ENCODE measurements around the gene ZBTB7C.

The ZBTB7C gene

DNA sequence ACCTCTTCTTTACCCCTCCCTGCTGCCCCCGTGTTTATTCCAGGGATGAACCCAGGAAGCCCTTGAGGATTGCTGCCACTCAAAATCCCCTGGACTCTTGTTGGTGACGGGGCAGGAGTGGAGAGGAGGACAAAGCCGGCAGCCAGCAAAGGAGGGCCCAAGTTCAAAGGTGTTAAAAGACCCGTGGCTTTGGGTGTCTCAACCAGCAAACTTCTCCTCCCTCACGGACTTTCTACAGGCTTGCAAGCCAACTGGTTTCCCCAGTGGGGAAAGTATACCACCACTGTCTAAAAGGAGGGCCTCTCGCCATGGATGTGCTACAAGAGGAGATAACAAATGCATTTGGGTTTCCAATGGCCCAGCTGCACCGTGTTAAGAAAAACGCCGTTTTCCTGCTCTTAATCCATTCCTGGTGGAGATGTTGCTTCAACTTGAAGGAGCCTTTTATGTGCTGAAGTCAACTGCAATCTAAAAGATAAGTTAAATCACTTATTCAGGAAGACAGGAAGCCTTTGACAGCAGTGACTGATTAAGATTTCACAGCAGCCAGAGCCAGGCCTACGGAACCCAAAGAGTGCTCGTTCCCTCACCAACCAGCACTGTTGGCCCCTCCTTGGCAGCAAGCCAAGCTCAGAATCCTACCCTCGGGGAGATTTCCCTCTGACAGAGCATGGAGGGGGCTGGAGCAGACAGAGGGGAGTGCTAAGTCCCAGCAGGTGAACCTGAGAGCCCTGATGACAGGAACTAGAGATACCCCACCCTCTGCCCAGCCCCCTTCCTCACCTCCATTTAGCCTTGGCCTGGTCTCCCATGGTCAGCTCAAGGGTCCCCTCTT is 57.8 kb downstream of the ZBTB7C start:
- DNase-seq, result no peak

DNA sequence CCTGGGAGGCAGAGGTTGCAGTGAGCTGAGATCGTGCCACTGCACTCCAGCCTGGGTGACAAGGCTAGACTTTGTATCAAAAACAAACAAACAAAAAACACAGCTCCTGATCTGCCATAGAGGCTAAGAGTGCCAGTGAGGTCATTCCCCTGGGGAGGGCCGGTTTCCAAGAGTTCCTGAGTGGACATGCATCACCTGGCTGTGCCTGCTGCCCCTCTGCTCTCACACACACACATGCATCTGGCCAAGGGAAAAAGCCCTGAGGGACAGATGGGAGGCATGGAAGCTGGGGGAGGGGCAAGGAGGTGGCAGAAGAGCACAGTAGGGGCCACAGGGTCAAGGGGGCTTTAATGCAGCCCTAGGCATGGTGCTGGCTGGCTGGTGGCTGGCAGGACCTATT is 60.4 kb downstream of the ZBTB7C start:
- no peak for DNase-seq

DNA sequence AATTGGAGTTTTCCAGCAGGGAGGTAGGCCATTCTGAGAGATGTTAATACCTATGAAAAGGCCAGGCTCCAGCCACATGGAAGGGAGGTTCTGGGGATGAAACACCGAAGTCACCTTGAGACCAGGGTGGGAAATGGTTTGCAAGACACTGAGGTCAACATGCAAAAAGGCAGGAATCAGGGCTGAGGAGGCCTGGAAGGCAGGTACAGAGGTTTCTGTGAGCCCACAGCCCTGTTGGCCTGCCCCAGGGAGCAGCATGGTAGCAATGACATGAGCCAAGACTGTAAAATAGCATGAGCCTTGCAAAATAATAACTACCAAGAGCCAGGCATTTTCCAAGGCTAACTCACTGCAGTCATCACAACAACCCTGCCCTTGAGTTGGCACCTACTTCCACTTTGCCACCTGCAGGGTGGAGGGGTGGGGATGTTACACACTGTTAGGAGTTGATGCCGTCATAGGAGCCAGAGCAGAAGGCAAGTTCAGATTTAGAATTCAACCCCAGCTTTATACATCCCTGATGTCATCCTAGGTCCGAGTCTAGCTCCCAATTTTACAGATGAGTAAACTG is 61.3 kb downstream of the ZBTB7C start:
- DNase-seq, result no peak

DNA sequence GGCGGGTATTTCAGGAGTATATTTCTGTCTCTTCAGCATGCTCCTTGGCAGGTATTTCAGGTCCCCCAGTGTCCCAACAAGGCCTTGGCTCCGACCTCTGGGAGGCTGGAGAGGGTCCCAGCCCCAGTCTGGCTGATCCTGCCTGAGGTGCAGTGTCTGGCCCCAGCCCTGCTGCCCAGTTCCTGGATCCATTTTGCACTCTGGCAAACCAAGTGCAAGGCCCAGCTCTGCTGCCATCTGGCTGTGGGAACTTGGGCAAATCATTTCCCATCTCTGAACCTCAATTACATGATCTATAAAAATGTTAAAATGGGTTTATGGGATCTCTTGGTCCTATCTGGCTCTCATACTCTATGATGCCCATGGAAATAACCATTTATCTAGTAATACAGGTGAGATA is 63.6 kb downstream of the ZBTB7C start:
- DNase-seq, result peak; percentile 39

DNA sequence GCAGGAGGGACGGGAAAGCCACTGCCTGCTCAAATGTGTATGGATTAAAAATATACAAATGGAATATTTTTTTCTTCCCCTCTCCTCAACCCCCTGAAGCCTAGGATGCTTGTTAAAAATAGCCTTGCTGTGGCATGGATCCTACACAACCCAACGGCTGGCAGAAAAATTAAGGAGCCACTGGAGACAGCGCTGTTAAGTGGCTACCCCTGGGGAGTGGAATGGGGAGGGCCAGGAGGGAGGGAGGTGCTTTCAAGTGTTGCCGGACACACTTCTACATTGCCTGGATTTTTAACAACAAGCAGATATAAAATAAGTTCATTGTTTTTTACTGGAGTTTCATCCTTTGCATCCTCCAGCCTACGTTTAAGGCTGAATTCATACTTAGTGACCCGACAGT is 66.6 kb downstream of the ZBTB7C start:
- DNase-seq, result no peak

DNA sequence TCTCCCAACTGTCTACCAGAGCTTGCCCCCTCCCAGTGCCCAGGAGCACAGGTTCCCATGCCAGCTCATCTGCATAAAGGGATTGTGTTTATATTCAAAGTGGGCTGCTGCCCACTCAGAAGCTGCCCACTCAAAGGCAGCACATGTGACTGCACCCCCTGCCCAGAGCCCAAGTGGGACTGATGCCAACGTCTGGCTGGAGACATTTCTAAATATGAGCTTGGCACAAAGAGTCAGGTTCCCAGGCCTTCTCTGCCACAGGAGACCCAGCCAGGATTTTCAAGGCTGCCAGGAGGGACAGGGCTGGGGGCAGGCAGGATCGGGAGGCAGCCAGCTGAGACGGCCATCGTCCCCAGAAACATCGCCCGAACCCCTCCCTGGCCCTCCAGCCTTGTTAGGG is 67.1 kb downstream of the ZBTB7C start:
- DNase-seq, result no peak

DNA sequence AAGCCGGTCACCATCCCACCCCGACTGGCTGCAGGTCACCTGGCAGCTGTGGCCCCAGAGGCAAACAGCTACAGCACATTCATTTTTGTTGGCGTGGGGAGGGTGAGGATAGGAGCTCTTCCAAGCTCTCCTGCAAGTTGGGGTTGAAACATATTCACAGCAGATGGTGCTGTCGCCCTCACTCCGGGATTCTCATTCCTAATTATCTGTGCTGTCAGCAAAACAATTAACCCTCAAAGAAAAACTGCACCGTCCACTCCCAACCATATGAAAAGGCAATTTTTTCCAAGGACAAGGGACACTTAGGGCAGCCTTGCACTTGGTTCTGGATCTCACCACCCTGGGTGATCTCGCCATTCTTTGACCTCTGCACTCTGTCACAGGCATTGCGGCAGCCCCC is 68.6 kb downstream of the ZBTB7C start:
- no peak for DNase-seq

DNA sequence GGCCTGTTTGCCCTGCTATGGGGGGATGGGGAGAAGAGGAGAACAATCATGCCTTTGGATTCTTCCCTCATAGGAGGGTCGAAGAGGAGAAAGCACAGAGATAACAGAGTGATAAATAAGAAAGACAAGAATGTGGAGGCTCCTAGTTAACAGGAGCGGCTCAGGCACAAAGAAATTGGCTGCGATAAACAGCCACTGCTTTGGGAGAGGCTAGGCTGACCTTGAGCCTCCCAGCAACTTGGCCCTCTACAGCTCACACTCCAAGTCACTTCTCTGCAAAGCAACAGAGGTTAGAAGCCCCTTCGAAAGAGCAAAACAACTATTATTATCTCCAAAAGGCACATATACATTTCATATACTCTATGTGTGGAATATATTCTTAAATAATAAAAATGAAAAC is 69.5 kb downstream of the ZBTB7C start:
- DNase-seq, result no peak

DNA sequence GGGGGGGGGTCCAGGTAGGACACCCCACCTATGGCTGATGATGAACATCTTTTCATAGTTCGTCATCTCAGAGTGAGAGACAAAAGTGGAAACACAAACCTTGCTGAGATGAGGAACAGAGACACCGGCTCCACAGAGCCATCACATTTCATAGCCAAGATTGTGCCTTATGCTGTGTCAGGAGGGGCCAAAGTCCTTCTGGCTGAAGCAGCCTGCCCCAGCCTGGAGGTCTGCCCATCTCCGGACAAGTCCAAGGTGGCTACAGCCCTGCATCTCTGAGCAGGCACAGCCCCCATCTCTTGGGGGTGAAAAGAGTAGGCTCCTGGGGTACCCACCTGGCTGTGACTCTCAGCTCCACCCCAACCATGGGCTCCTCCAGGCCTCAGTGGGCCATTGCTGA is 70.3 kb downstream of the ZBTB7C start:
- no peak for DNase-seq

DNA sequence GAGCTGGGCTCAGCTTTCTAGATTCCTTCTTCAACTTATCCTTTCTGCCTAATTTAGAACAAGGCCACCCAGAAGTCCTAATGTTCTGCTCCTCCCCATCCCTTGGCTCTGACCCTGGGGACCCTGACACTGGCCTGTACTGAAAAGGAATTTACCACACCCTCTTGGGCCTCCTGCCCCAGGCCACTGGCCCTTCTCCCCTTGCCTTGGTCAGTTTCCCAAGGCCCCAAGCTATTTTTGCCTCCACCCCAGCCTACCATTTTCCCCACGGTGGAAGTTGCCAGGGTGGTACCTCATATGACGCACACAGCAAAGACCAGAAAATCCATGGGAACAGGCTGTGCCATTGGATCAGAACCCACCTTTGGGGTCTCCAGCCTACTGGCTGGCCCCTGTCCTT is 72.1 kb downstream of the ZBTB7C start:
- no peak for DNase-seq

DNA sequence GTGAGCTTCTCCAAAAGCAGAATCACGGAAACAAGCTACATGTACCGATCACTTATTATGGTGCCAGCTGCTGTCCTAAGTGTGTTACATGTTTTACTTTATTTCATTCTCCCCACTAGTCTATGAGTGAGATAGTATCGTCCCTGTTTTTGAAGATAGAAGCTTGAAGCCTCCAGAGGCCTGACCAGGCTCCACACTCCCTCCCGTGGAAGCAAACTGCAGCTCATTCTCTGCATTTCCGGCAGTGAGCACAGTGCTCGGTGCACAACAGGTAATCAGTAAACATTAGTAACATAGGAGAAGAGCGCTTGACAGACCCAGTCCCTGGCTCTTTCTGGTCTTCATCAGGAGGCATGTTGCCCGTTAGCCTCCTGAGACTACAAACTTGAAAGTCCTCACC is 72.9 kb downstream of the ZBTB7C start:
- DNase-seq, result peak; percentile 39

DNA sequence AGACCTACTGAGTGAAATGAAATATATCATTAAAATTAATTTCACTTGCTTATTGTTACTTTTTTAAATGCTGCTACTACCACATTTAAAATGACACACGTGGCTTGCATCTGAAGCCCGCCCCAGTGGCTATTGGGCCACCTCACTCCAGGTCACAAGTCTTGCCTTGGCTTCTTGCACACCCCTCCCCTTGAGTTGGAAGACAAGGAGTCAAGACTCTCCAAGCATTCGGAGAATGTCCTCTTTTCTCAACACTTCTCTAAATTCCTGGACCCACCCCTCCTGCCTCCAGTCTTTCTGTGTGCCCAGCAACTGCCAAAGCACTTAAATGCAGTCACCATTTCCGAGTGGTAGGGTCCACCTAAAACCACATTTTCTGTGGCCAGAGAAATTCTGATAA is 73.4 kb downstream of the ZBTB7C start:
- peak; percentile 39 for DNase-seq

DNA sequence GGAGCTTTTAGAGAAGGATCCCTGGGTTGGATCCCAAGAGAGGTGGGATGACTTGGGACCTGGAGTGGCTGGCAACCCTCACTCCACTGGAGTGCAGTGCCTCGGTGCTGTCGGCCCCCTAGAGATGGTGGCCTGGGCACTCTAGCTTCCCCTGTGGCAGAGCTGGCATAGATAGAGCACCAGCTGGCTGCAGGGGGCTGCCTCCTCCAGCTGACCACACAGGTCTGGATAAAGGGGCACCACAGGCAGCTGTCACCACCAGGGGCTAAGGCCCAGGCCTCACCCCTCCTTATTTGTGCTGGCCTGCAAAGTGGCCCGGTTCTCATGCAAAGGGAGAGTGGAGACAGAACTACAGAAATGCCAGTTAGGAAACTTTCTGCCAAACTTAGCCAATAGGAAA is 74.3 kb downstream of the ZBTB7C start:
- no peak for DNase-seq

DNA sequence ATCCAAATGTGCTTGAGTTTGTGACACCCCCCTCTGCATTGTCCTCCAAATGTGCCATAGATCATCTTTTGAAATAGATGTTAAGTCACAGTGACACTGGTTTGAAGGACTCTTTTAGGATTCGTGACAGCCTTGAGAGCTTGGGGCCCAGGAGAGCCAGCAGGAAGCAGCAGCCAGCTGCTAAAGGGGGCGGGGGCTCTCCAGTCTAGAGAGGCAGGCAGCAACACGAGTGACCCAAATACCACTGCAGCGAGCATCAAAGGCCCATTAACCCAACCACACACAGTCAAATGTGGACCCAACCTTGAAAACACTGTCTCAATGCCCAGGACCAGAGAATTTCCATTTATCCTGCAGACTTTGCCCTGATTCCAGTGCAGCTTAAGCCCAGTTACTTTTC is 75.6 kb downstream of the ZBTB7C start:
- no peak for DNase-seq

DNA sequence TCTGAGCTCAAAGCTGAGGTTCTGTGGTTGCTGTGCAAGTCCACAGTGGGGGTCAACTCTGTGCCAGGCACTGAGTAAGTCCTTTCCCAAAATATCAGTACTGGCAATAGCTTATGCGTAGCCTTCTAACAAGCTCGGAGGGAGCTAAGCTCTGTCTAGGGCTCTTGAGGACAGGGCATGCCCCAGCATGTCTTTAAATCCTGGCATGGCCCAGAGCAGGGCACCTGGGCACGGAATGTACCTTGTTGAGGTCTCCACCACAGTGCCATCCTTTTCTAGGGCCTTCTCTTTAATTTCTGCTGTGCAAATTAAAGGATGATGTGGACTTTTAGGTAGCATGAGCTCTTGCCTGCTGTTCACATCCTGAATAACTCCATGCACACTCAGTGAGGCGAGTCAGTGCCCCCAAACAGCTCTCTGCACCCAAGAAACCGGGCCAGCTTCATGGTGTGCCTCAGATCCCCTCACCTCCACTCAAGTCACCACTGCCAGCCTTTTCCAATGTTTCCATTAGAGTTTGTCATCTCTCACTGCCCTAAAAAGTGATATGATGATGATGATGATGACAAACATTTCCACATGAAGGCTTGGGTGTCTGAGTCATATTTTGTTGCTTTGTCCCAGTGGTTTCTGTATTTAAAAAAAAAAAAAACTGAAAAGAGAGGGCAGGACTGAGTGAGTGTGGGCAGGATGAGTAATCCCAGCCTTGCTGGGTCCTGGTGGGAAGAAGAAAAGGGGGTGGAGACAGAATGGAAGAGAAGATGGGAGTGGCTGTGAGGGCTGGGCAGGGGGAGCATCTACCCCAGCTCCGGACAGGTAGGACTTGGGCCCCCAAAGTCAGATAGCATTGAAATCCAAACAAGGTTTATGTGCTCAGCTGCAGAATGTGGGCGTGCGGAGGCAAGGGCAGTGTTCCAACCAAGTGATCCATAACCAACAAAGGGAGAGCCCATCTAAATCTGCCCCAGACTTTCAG is 78.9 kb downstream of the ZBTB7C start:
- no peak for DNase-seq

DNA sequence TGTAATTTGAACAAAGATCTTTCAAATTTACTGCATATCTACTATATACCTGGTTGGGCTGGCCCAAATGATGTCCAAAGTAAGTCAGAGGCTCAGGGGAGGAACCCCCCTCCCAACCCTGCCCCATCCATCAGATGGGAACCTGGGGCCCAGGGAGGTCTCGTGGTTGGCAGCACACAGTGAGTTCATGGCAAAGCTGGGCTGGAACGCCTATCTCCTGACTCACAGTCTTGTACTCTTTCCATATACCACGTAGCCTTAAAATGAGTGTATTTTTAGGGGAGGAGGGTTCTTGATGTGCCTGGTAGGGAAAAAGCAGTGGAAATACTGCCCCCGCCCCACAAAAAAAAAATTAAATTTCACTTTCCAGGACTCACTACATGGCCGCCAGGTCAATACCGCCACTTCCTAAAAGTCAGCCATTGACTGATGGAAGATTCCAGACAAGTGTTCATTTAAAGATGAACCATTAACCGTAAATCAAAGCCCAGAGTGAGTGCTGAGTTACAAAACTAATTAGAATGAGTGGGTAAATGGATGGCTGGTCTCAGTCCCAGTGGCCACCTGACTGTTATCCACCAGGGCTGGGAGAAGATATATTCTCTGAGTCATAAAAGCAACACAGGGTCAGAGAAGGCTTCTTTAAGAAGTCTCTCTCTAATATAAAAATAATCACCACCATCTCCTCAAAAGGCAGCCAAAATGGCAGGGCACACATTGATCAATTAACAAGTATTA is 80.5 kb downstream of the ZBTB7C start:
- DNase-seq, result no peak

DNA sequence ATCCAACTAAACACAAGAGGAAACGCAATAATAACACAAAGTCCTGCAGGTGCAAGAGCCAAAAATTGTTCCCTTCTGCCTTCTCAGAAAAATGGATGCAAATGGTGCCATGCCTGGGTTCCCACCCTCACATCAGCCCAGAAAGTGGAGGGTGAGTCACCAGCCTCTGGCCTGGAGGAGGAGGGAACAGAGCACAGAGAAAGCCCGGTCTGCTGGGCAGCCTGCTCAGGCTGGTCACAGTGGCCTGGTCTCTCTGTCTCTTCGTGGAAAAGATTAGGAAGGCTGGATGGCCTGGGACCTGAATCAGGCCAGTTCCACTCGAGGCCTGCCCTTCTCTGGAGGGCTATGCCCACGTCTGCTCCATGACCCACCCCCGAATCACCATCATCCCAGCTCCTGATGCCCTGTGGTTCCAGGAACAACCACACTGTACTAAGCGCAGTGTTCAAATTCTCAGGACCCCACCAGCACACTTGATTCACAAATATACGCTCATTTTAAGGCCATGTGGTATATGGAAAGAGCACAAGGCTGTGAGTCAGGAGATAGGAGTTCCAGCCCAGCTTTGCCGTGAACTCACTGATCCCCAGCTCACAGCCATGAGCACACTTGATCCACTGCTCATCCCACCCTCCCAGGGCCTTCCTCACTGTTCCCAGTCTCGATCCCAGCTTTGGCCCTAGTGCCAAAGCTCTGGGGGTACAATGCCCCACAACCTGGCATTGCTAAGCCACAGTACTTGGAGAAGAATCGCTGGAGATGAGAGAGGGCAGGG is 82.1 kb downstream of the ZBTB7C start:
- peak; percentile 6 for DNase-seq

DNA sequence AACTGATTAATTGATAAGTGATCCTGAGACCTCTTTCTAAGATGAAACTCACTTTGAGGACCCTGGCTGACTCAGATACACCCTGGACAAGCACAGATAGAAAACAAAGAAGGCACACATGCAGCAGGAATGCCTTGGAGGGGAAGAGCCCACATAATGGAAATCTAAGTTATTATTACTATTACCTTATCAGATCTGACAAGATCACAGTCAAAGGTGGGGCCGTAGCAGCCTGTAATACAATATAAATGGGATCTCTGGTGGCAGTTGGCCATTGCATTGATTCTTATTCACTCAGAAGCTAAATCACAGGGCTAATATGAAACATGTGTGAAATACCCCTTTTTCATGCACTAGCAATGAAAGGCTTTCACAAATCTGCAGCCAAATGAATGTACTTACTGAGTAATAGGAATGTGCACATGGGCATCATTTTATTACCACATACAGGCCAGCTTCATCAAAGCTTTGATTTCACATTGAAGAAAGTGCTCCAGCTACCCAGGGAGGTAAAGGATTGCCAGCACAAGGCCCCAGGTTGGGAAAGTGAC is 84.0 kb downstream of the ZBTB7C start:
- DNase-seq, result no peak

DNA sequence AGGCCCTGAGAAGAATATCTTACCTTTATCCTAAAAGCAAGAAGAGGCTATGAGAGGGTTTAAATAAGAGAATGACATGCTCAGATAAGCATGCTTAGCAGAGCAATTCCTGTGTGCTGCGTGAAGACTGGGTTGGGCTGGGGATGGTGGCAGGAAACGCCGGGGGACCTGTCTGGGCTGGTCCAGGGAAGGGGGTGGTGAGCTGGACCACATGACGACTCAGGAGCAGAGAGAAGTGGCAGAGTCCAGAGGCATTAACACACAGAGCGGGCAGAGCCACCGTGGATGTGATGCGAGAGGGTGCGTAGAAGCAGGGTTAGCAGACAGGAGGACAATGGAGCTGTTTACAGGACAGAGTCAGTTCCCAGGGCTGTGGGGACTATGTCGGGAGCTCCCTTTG is 84.5 kb downstream of the ZBTB7C start:
- no peak for DNase-seq

DNA sequence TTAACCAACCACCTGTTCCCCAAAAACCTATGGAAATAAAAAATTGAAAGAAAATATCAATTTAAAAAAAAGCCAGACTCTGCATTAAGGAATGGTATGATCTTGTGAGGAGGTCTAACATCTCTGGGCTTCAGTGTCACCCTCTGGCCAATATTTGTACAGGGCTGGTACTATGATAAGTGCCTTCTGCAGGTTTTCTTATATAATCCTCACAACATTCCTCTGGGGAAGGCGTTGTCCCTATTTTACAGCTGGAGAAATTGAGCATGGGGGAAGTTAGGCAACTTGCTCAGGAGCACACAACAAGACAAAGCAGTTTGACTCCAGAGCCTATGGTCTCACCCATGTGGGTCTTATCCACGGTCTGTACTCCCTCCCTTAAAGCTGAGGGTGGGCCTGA is 86.0 kb downstream of the ZBTB7C start:
- no peak for DNase-seq

DNA sequence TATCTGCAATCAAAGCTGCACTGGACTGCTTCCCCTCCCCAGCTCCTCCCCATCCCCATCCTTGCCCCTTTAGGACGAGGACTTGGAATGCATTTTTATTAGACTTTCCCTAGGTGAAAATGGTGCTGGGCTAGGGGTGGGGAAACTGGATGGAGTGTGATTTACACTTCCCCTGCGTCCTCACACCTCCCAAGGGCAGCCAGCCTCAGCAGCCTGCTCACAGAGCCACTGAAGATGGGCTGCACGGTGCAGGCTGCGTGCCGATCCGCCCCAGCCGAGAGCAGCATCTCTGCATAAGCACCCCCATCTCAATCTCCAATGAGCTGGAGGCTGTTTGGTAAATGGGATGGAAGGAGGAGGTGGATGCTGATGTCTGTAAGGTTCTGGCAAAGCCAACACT is 87.6 kb downstream of the ZBTB7C start:
- no peak for DNase-seq

DNA sequence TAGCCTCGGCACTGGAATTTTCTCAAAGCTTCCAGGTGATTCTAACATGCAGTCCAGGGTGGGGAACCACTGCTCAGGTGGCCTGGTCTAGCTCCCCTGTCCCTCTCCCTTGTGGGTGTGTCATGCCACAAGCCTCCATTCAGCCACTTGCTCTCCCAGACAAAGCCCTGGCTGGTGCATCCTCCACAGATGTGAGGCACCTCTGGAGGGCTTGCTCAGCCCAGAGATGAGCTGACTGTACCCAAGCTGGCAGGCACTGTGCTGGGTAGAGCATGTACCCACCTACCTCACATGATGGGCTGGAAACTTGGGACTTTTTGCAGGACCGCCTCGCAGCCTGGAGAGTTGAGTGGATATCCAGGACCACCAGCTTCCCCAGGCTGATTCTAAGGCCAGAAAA is 88.1 kb downstream of the ZBTB7C start:
- no peak for DNase-seq

Measured in OCI-M1 (cell line).